KMS-11 (cell line): ENCODE data around the gene KRTAP9-9.
"Not testable (repeated sequence)": the region's sequence is repeated elsewhere in the genome, so short reads cannot be mapped to it uniquely, and the experiment has no call there.

ENCODE experiments used
- H2AFZ ChIP-seq: fragments of 200-600 bp; sonication (generic); 2 replicates; pipeline ENCODE4 v1.6.1; 2016; ENCODE audit warnings: antibody characterized with exemption, mixed run types, low read depth
- H3K27ac ChIP-seq: fragments of 200-600 bp; sonication (generic); 2 replicates; pipeline ENCODE4 v1.6.1; 2016; ENCODE audit warnings: mild to moderate bottlenecking, mixed run types
- H3K27me3 ChIP-seq: fragments of 200-600 bp; sonication (generic); 2 replicates; pipeline ENCODE4 v1.6.1; 2017; ENCODE audit warnings: mild to moderate bottlenecking, low read depth, mixed run types, moderate library complexity; ENCODE audit not compliant: insufficient read depth
- H3K36me3 ChIP-seq: fragments of 200-600 bp; sonication (generic); 2 replicates; pipeline ENCODE4 v1.6.1; 2017; ENCODE audit warnings: mild to moderate bottlenecking, mixed run types; ENCODE audit not compliant: insufficient read depth
- H3K4me1 ChIP-seq: fragments of 200-600 bp; sonication (generic); 2 replicates; pipeline ENCODE4 v1.6.1; 2016; ENCODE audit warnings: mild to moderate bottlenecking, low read depth, mixed run types; ENCODE audit not compliant: poor library complexity, severe bottlenecking
- H3K4me2 ChIP-seq: fragments of 200-600 bp; sonication (generic); 2 replicates; pipeline ENCODE4 v1.7.0; 2016; ENCODE audit warnings: mild to moderate bottlenecking, mixed run types
- H3K4me3 ChIP-seq: fragments of 200-600 bp; sonication (generic); IDR thresholded peaks from 2 replicates; pipeline ENCODE4 v1.6.1; 2017; ENCODE audit warnings: low read depth, low read length, mixed read lengths; ENCODE audit not compliant: insufficient read depth
- H3K79me2 ChIP-seq: fragments of 200-600 bp; sonication (generic); 2 replicates; pipeline ENCODE4 v1.6.1; 2016; ENCODE audit warnings: low read depth, mixed run types; ENCODE audit not compliant: insufficient read depth
- H3K9ac ChIP-seq: fragments of 200-600 bp; sonication (generic); 2 replicates; pipeline ENCODE4 v1.6.1; 2016; ENCODE audit warnings: mild to moderate bottlenecking, mixed run types
- H4K20me1 ChIP-seq: fragments of 200-600 bp; sonication (generic); 2 replicates; pipeline ENCODE4 v1.6.1; 2016; ENCODE audit warnings: mild to moderate bottlenecking, mixed run types; ENCODE audit not compliant: insufficient read depth
- CTCF ChIP-seq: fragments of 200-600 bp; sonication (generic); conservative IDR thresholded peaks from 2 replicates; pipeline ENCODE4 v1.6.1; 2017; ENCODE audit warnings: low read depth, mild to moderate bottlenecking, antibody characterized with exemption, low read length, moderate library complexity, mixed read lengths

The KRTAP9-9 gene

GRCh38 chr17:41223821-41224220 is 31.4 kb upstream of the KRTAP9-9 start:
- Histone ChIP-seq H3K4me1 (no peaks in the 10 kb centered on the region), H3K4me3 (no peak overlapping the region), H3K4me2 (no peak overlapping the region), H3K27me3 (no peaks in the 10 kb centered on the region), H3K79me2 (no peaks in the 10 kb centered on the region), H2AFZ (no peak overlapping the region), H3K36me3 (no peaks in the 10 kb centered on the region), H4K20me1 (no peaks in the 10 kb centered on the region), H3K27ac (no peak overlapping the region), H3K9ac (no peak overlapping the region)
- no peak for TF ChIP-seq CTCF

- Histone ChIP-seq H3K27me3 (no peaks in the 10 kb centered on the region), H3K79me2 (no peaks in the 10 kb centered on the region), H3K36me3 (no peaks in the 10 kb centered on the region), H3K4me1 (no peaks in the 10 kb centered on the region), H3K27ac (no peak overlapping the region), H2AFZ (no peak overlapping the region), H3K4me2 (no peak overlapping the region), H3K9ac (no peak overlapping the region), H4K20me1 (no peaks in the 10 kb centered on the region), H3K4me3 (no peak overlapping the region)
- TF ChIP-seq CTCF, result no peak
These were observed 29.1 kb upstream of the KRTAP9-9 start for GRCh38 chr17:41226051-41226450.

GRCh38 chr17:41226598-41227095 is 28.5 kb upstream of the KRTAP9-9 start, which contains the start of gene KRTAP9-2:
KRTAP9-2 (plus strand) TSS chr17:41226648; CDS start chr17:41226655, 7 bp downstream.
- H3K4me3 ChIP-seq, H3K27me3 ChIP-seq, H3K4me1 ChIP-seq, H3K9ac ChIP-seq, H3K27ac ChIP-seq, H3K79me2 ChIP-seq, H4K20me1 ChIP-seq, H2AFZ ChIP-seq, H3K36me3 ChIP-seq, H3K4me2 ChIP-seq: not testable (repeated sequence)

- TF ChIP-seq CTCF, result no peak
- Histone ChIP-seq H3K36me3 (no peaks in the 10 kb centered on the region), H3K9ac (no peak overlapping the region), H2AFZ (no peak overlapping the region), H3K27me3 (no peaks in the 10 kb centered on the region), H3K4me2 (no peak overlapping the region), H3K79me2 (no peaks in the 10 kb centered on the region), H3K4me3 (no peak overlapping the region), H3K4me1 (no peaks in the 10 kb centered on the region), H3K27ac (no peak overlapping the region), H4K20me1 (no peaks in the 10 kb centered on the region)
These were observed 25.1 kb upstream of the KRTAP9-9 start for GRCh38 chr17:41230094-41230493.

- Histone ChIP-seq H4K20me1 (no peaks in the 10 kb centered on the region), H3K79me2 (no peaks in the 10 kb centered on the region), H3K27me3 (no peaks in the 10 kb centered on the region), H3K4me3 (no peak overlapping the region), H3K4me1 (no peaks in the 10 kb centered on the region), H2AFZ (no peak overlapping the region), H3K27ac (no peak overlapping the region), H3K36me3 (no peaks in the 10 kb centered on the region), H3K4me2 (no peak overlapping the region), H3K9ac (no peak overlapping the region)
- no peak for TF ChIP-seq CTCF
These were observed 23.5 kb upstream of the KRTAP9-9 start for GRCh38 chr17:41231731-41232130.

GRCh38 chr17:41232399-41233105 is 22.6 kb upstream of the KRTAP9-9 start, which contains the start of gene KRTAP9-3:
KRTAP9-3 (plus strand) TSS chr17:41232449; CDS start chr17:41232502, 53 bp downstream.
- H4K20me1 ChIP-seq, H3K79me2 ChIP-seq, H3K36me3 ChIP-seq, H3K4me2 ChIP-seq, H3K4me3 ChIP-seq, H3K9ac ChIP-seq, H3K27me3 ChIP-seq, H3K4me1 ChIP-seq, H3K27ac ChIP-seq, H2AFZ ChIP-seq: not testable (repeated sequence)

- not testable (repeated sequence) for H3K36me3 ChIP-seq, H3K4me3 ChIP-seq, H2AFZ ChIP-seq, H3K27ac ChIP-seq, H3K79me2 ChIP-seq, H4K20me1 ChIP-seq, H3K27me3 ChIP-seq, H3K4me2 ChIP-seq, H3K4me1 ChIP-seq, H3K9ac ChIP-seq
These were observed 18.1 kb upstream of the KRTAP9-9 start for GRCh38 chr17:41237116-41237515.
